ENCODE measurements around the gene UNC13B. TPM values are rescaled to one million over a fixed set of nuclear protein-coding genes. Genes with fewer than 3 reads are reported as not detected.

Gene UNC13B
- total RNA-seq, 1 donor from 2014 or later, result 30.5 TPM

- Histone ChIP-seq H3K4me2 (ENCODE audit: low read length) (peak overlapping the region; percentile 97), H3K4me1 (ENCODE audit: insufficient read depth, low read length) (peaks cover 34% of the 10 kb centered on the region), H3K27me3 (ENCODE audit: insufficient read depth, low read length) (no peaks in the 10 kb centered on the region), H3K27ac (ENCODE audit: low read depth, low read length) (no peak overlapping the region), H3K4me3 (ENCODE audit: insufficient read depth, low read depth, low read length) (peak overlapping the region; percentile 94), H3K79me2 (ENCODE audit: insufficient read depth, low read length) (peaks cover 26% of the 10 kb centered on the region), H3K9ac (ENCODE audit: low read length) (peak overlapping the region; percentile 86), H3K9me3 (ENCODE audit: insufficient read depth, low read depth, low read length) (no peaks in the 10 kb centered on the region), H3K36me3 (ENCODE audit: insufficient read depth, low read length) (no peaks in the 10 kb centered on the region), H4K20me1 (ENCODE audit: insufficient read depth, low read length) (peaks cover 4% of the 10 kb centered on the region), H2AFZ (ENCODE audit: low read depth, low read length) (peak overlapping the region; percentile 84)
- TF ChIP-seq EZH2 (IDR thresholded peaks at IDR 0.05; ENCODE audit: insufficient read depth, low read length) (no peak), CTCF (IDR thresholded peaks at IDR 0.05; ENCODE audit: insufficient read depth, low read depth, low read length) (peak; percentile 86)
- H3K27me3 Mint-ChIP-seq (ENCODE audit: low read depth, unreplicated experiment), result peaks cover 2% of the 10 kb centered on the region
- FAIRE-seq, result no peak
- peak; percentile 77 for DNase-seq (ENCODE audit: low read depth)
- peaks cover 17% of the 10 kb centered on the region for H3K4me1 Mint-ChIP-seq (ENCODE audit: low read depth, unreplicated experiment)
- peak overlapping the region; percentile 67 for H3K27ac Mint-ChIP-seq (ENCODE audit: unreplicated experiment)
- H3K9me3 Mint-ChIP-seq (ENCODE audit: unreplicated experiment), result no peaks in the 10 kb centered on the region
- peak overlapping the region; percentile 95 for H3K4me3 Mint-ChIP-seq (ENCODE audit: unreplicated experiment)
- H3K36me3 Mint-ChIP-seq (ENCODE audit: low read depth, unreplicated experiment), result no peaks in the 10 kb centered on the region
Observed at GRCh38 chr9:35116898-35117551, 44.8 kb upstream of the UNC13B start.

- Mint-ChIP-seq H3K9me3 (ENCODE audit: unreplicated experiment) (peaks cover 6% of the 10 kb centered on the region), H3K27ac (ENCODE audit: unreplicated experiment) (no peak overlapping the region), H3K27me3 (ENCODE audit: low read depth, unreplicated experiment) (no peaks in the 10 kb centered on the region), H3K4me3 (ENCODE audit: unreplicated experiment) (no peak overlapping the region), H3K4me1 (ENCODE audit: low read depth, unreplicated experiment) (no peaks in the 10 kb centered on the region), H3K36me3 (ENCODE audit: low read depth, unreplicated experiment) (no peaks in the 10 kb centered on the region)
- Histone ChIP-seq H3K4me2 (ENCODE audit: low read length) (no peak overlapping the region), H3K9me3 (ENCODE audit: insufficient read depth, low read depth, low read length) (peaks cover 6% of the 10 kb centered on the region), H3K27ac (ENCODE audit: low read depth, low read length) (no peak overlapping the region), H2AFZ (ENCODE audit: low read depth, low read length) (no peak overlapping the region), H3K79me2 (ENCODE audit: insufficient read depth, low read length) (no peaks in the 10 kb centered on the region), H3K4me1 (ENCODE audit: insufficient read depth, low read length) (no peaks in the 10 kb centered on the region), H3K27me3 (ENCODE audit: insufficient read depth, low read length) (no peaks in the 10 kb centered on the region), H3K36me3 (ENCODE audit: insufficient read depth, low read length) (no peaks in the 10 kb centered on the region), H3K4me3 (ENCODE audit: insufficient read depth, low read depth, low read length) (no peak overlapping the region), H3K9ac (ENCODE audit: low read length) (no peak overlapping the region), H4K20me1 (ENCODE audit: insufficient read depth, low read length) (no peaks in the 10 kb centered on the region)
- FAIRE-seq (no peak), DNase-seq (ENCODE audit: low read depth) (no peak)
- no peak for TF ChIP-seq CTCF (IDR thresholded peaks at IDR 0.05; ENCODE audit: insufficient read depth, low read depth, low read length)
Observed at GRCh38 chr9:35134920-35135319, 26.9 kb upstream of the UNC13B start.

GRCh38 chr9:35135988-35136387 lies 25.8 kb upstream of the UNC13B start:
- DNase-seq (ENCODE audit: low read depth), result no peak
- Mint-ChIP-seq H3K27me3 (ENCODE audit: low read depth, unreplicated experiment) (no peaks in the 10 kb centered on the region), H3K4me1 (ENCODE audit: low read depth, unreplicated experiment) (no peaks in the 10 kb centered on the region), H3K4me3 (ENCODE audit: unreplicated experiment) (no peak overlapping the region), H3K36me3 (ENCODE audit: low read depth, unreplicated experiment) (peaks cover 1% of the 10 kb centered on the region), H3K27ac (ENCODE audit: unreplicated experiment) (no peak overlapping the region), H3K9me3 (ENCODE audit: unreplicated experiment) (peaks cover 11% of the 10 kb centered on the region)
- FAIRE-seq, result no peak
- no peaks in the 10 kb centered on the region for H3K79me2 ChIP-seq (ENCODE audit: insufficient read depth, low read length)
- H4K20me1 ChIP-seq (ENCODE audit: insufficient read depth, low read length), result no peaks in the 10 kb centered on the region
- H3K9me3 ChIP-seq (ENCODE audit: insufficient read depth, low read depth, low read length), result peaks cover 4% of the 10 kb centered on the region
- H2AFZ ChIP-seq (ENCODE audit: low read depth, low read length), result no peak overlapping the region
- TF ChIP-seq EZH2 (IDR thresholded peaks at IDR 0.05; ENCODE audit: insufficient read depth, low read length) (no peak), CTCF (IDR thresholded peaks at IDR 0.05; ENCODE audit: insufficient read depth, low read depth, low read length) (no peak)
- H3K4me3 ChIP-seq (ENCODE audit: insufficient read depth, low read depth, low read length), result no peak overlapping the region
- H3K4me2 ChIP-seq (ENCODE audit: low read length), result no peak overlapping the region
- H3K27ac ChIP-seq (ENCODE audit: low read depth, low read length), result no peak overlapping the region
- no peaks in the 10 kb centered on the region for H3K36me3 ChIP-seq (ENCODE audit: insufficient read depth, low read length)
- no peaks in the 10 kb centered on the region for H3K4me1 ChIP-seq (ENCODE audit: insufficient read depth, low read length)
- H3K9ac ChIP-seq (ENCODE audit: low read length), result no peak overlapping the region
- no peaks in the 10 kb centered on the region for H3K27me3 ChIP-seq (ENCODE audit: insufficient read depth, low read length)

All from astrocyte (in vitro differentiated cells and primary cell).